B cell (primary cell): ENCODE data around the gene CARMIL3. TPM values are rescaled to one million over a fixed set of nuclear protein-coding genes. Genes with fewer than 3 reads are reported as not detected.

ENCODE experiments used
- ATAC-seq: fragments of 200-7000 bp; cut with Tn5 transposase; one replicate; pipeline ENCODE4 v1.10.0; 2021; ENCODE audit warnings: low read depth, mild to moderate bottlenecking, moderate number of reproducible peaks, moderate library complexity
- CTCF ChIA-PET: fragments of 350-600 bp; sonication (Branson Sonifier 250); formaldehyde crosslinking; loops from one replicate; lab custom pipeline; 2021; ENCODE audit warnings: antibody characterized with exemption, inconsistent platforms; lab: Charles Lee
- POLR2A ChIA-PET: fragments of 350-600 bp; sonication (Branson Sonifier 250); formaldehyde crosslinking; loops from one replicate; lab custom pipeline; 2021; ENCODE audit warnings: antibody characterized with exemption; lab: Charles Lee
- DNase-seq: peaks from one replicate; pipeline ENCODE4 v3.0.0; 2013
- H2AFZ ChIP-seq: 2 replicates; pipeline ENCODE4 v1.6.1; 2012; ENCODE audit warnings: mild to moderate bottlenecking, low read depth, low read length; ENCODE audit not compliant: insufficient read depth, poor library complexity, severe bottlenecking
- H3K27ac ChIP-seq, 2 donors: 1 replicate in 1 of 2; 2 replicates in 1 of 2; pipeline ENCODE4 v1.5.1; 2012 to 2013; ENCODE audit warnings: low read length in 2 of 2, mild to moderate bottlenecking in 2 of 2, moderate library complexity in 1 of 2
- H3K27me3 ChIP-seq, 4 experiments: fragments of 200-600 bp in 1 of 4; sonication (generic) in 1 of 4; replicated peaks in 1 of 4; 1 replicate in 2 of 4; 2 replicates in 2 of 4; pipeline versions ENCODE4 v1.6.1 to v1.7.0; 2013 to 2016; ENCODE audit warnings: low read length in 3 of 4, mild to moderate bottlenecking in 2 of 4, mixed read lengths in 1 of 4, moderate library complexity in 1 of 4; ENCODE audit not compliant: insufficient read depth in 4 of 4, control insufficient read depth in 3 of 4; ENCODE audit errors: control extremely low read depth in 1 of 4
- H3K36me3 ChIP-seq, 2 experiments: replicated peaks in 1 of 2; 1 replicate in 1 of 2; 2 replicates in 1 of 2; pipeline versions ENCODE4 v1.6.1 to v1.7.1; 2013; ENCODE audit warnings: low read length in 1 of 2; ENCODE audit not compliant: insufficient read depth in 2 of 2, control insufficient read depth in 1 of 2; ENCODE audit errors: control extremely low read depth in 1 of 2, extremely low read depth in 1 of 2
- H3K4me1 ChIP-seq, 2 donors: fragments of 200-600 bp in 1 of 2; sonication (generic) in 1 of 2; 1 replicate in 1 of 2; 2 replicates in 1 of 2; pipeline versions ENCODE4 v1.5.1 to v1.6.1; 2013 to 2017; ENCODE audit warnings: low read length in 2 of 2; ENCODE audit not compliant: control insufficient read depth in 2 of 2, insufficient read depth in 2 of 2
- H3K4me2 ChIP-seq: replicated peaks from 2 replicates; pipeline ENCODE3; 2012; ENCODE audit warnings: mild to moderate bottlenecking, low read depth, low read length; ENCODE audit not compliant: poor library complexity, severe bottlenecking
- H3K4me3 ChIP-seq, 5 experiments: fragments of 200-600 bp in 1 of 5; sonication (generic) in 1 of 5; 1 replicate in 3 of 5; 2 replicates in 2 of 5; pipeline versions ENCODE4 v1.5.1 to v1.7.0; 2011 to 2016; ENCODE audit warnings: low read length in 4 of 5, mild to moderate bottlenecking in 4 of 5, low read depth in 2 of 5, control low read depth in 1 of 5, moderate library complexity in 1 of 5; ENCODE audit not compliant: insufficient read depth in 1 of 5; ENCODE audit errors: control extremely low read depth in 1 of 5, extremely low read depth in 1 of 5
- H3K79me2 ChIP-seq: fragments of 200-600 bp; sonication (generic); one replicate; pipeline ENCODE4 v1.6.0; 2016; ENCODE audit warnings: low read length; ENCODE audit not compliant: control insufficient read depth, insufficient read depth
- H3K9ac ChIP-seq: fragments of 200-600 bp; sonication (generic); 2 replicates; pipeline ENCODE4 v1.6.1; 2017; ENCODE audit warnings: mild to moderate bottlenecking, low read length, moderate library complexity
- H3K9me3 ChIP-seq, 3 donors: one replicate each; pipeline versions ENCODE4 v1.6.1 to v1.7.1; 2013; ENCODE audit warnings: low read length in 2 of 3; ENCODE audit not compliant: control insufficient read depth in 2 of 3, insufficient read depth in 1 of 3; ENCODE audit errors: control extremely low read depth in 1 of 3
- H4K20me1 ChIP-seq: 2 replicates; pipeline ENCODE4 v1.6.0; 2012; ENCODE audit warnings: mild to moderate bottlenecking, low read length; ENCODE audit not compliant: insufficient read depth, control insufficient read depth, poor library complexity, severe bottlenecking
- H3K27ac Mint-ChIP-seq: one replicate; pipeline ENCODE4 v1.8.0; 2021; ENCODE audit warnings: mixed read lengths
- H3K27me3 Mint-ChIP-seq: one replicate; pipeline ENCODE4 v1.8.0; 2021; ENCODE audit warnings: mixed read lengths
- H3K4me1 Mint-ChIP-seq: one replicate; pipeline ENCODE4 v1.8.0; 2021; ENCODE audit warnings: mixed read lengths
- H3K4me3 Mint-ChIP-seq: one replicate; pipeline ENCODE4 v1.8.0; 2021; ENCODE audit warnings: mixed read lengths
- H3K9me3 Mint-ChIP-seq: one replicate; pipeline ENCODE4 v1.8.0; 2022; ENCODE audit warnings: mixed read lengths; ENCODE audit not compliant: insufficient read depth
- EZH2 ChIP-seq: IDR thresholded peaks from 2 replicates; pipeline ENCODE4 v1.6.1; 2012; ENCODE audit warnings: borderline replicate concordance, low read depth, mild to moderate bottlenecking, moderate library complexity, low read length; ENCODE audit not compliant: insufficient read depth, poor library complexity, severe bottlenecking
- WGBS: methylation state at CpG from one replicate; pipeline ENCODE4 v1.1.5; 2013; ENCODE audit warnings: missing lambda C conversion rate; ENCODE audit not compliant: insufficient coverage; 5-methylcytosine and 5-hydroxymethylcytosine counted together
- intact Hi-C: fragments of 100-400 bp; cut with micrococcal nuclease; formaldehyde crosslinking; loops from one replicate; pipeline ENCODE4 v1.10.0; 2022
- polyA plus RNA-seq: library from polyadenylated mRNA; depleted of rRNA; stranded (reverse); fragments of >200 nt; gene quantifications from 2 replicates; pipeline ENCODE4 v1.2.3, GENCODE V29; 2012
- total RNA-seq, 2 donors: library from RNA; stranded (reverse); fragments of 120-200 nt in 1 of 2; gene quantifications; 1 replicate in 1 of 2; 2 replicates in 1 of 2; pipeline versions ENCODE4 v1.2.3 to v1.2.4, GENCODE V29; 2013 to 2022
- TF ChIP-seq, protein P1 (sequence below): fragments of 200-600 bp; IDR thresholded peaks from one replicate; pipeline ENCODE4 v1.8.0; 2022; ENCODE audit warnings: antibody characterized with exemption, mild to moderate bottlenecking

CARMIL3 gene
- total and polyA plus RNA-seq, 2 donors (not counting 1 experiment from before 2014, with no cell fraction given) = 1.0 to 7.2 TPM

DNA sequence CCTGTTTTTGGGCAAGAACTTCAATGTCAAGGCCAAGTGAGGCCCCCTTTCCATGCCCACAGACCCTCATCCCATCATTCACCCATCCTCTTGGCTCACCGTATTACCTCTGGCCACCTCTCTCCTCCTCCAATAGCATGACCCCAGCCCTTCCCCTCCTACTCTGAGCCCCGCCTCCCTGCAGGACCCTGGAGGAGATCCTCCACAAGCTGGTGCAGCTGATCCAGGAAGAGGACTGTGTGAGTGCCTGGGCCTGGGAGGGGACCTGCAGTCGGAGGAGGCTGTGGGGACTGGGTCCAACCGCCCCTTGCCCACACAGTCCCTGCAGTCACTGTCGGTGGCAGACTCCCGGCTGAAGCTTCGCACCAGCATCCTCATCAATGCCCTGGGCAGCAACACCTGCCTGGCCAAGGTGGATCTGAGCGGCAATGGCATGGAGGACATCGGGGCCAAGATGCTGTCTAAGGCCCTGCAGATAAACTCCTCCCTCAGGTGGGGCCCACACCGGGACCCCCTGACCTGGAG, 7.2 kb downstream of the CARMIL3 start:
- Mint-ChIP-seq H3K27me3 (no peaks in the 10 kb centered on the region), H3K27ac (no peak overlapping the region), H3K9me3 (no peaks in the 10 kb centered on the region), H3K4me1 (no peaks in the 10 kb centered on the region), H3K4me3 (no peak overlapping the region)
- ATAC-seq = no peak
- DNase-seq = no peak
- intact Hi-C loops = loop anchor here (1.0 kb wide), 4 partner anchors 31 to 102 kb away; partner anchors contain the start of gene IRF9
- POLR2A ChIA-PET = interaction anchor here (1.0 to 1.9 kb wide), 2 partner anchors 50 to 183 kb away, joined by 3 to 5 read pairs; partner anchors contain the start of gene TINF2
- WGBS = 97% methylated on average over 8 of the region's 10 CpGs
- H4K20me1 ChIP-seq = no peaks in the 10 kb centered on the region
- H3K9me3 ChIP-seq = peaks cover 0 to 3% (median 0%) of the 10 kb centered on the region in 3 donors
- no peaks in the 10 kb centered on the region for H3K79me2 ChIP-seq
- H3K27me3 ChIP-seq = peaks cover 0 to 20% (median 2%) of the 10 kb centered on the region in 4 experiments
- no peak overlapping the region for H2AFZ ChIP-seq
- H3K4me1 ChIP-seq = no peaks in the 10 kb centered on the region
- no peaks in the 10 kb centered on the region for H3K36me3 ChIP-seq
- no peak overlapping the region for H3K27ac ChIP-seq
- no peak overlapping the region for H3K9ac ChIP-seq
- H3K4me3 ChIP-seq = no peak overlapping the region
- no peak overlapping the region for H3K4me2 ChIP-seq
- CTCF ChIA-PET = interaction anchor here (0.8 to 14.5 kb wide), 13 partner anchors 13 to 378 kb away, joined by 3 to 220 read pairs (median 13); partner anchors contain the start of genes CIDEB, DCAF11, IRF9 and NRL
- TF ChIP-seq EZH2 = no peak
- TF ChIP-seq, protein P1, sequence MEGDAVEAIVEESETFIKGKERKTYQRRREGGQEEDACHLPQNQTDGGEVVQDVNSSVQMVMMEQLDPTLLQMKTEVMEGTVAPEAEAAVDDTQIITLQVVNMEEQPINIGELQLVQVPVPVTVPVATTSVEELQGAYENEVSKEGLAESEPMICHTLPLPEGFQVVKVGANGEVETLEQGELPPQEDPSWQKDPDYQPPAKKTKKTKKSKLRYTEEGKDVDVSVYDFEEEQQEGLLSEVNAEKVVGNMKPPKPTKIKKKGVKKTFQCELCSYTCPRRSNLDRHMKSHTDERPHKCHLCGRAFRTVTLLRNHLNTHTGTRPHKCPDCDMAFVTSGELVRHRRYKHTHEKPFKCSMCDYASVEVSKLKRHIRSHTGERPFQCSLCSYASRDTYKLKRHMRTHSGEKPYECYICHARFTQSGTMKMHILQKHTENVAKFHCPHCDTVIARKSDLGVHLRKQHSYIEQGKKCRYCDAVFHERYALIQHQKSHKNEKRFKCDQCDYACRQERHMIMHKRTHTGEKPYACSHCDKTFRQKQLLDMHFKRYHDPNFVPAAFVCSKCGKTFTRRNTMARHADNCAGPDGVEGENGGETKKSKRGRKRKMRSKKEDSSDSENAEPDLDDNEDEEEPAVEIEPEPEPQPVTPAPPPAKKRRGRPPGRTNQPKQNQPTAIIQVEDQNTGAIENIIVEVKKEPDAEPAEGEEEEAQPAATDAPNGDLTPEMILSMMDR = no peak

DNA sequence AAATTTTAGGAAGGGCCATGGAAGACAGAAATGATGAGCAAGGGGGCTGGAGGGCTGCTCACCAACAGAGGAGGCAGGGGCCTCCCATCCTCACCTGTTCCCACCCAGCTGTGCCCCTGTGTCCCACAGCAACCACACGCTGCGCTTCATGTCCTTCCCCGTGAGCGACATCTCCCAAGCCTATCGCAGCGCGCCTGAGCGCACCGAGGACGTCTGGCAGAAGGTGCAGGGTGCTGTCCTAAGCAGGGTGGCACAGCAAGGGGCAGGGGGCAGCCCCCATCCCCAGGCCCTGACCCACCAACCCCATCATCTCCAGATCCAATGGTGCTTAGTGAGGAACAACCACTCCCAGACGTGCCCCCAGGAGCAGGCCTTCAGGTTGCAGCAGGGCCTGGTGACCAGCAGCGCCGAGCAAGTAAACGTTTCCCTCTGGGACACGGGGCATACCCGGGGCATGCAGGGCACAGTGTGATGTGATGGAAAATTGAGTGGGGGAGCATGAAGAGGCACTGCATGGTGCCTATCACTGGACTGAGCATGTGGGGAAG, 8.1 kb downstream of the CARMIL3 start:
- ATAC-seq = no peak
- no peak for TF ChIP-seq EZH2
- TF ChIP-seq, protein P1 = no peak
- intact Hi-C loops = no loop called here
- Histone ChIP-seq H3K27ac (no peak overlapping the region), H3K4me1 (no peaks in the 10 kb centered on the region), H3K79me2 (no peaks in the 10 kb centered on the region), H3K4me2 (no peak overlapping the region), H3K9me3 (peaks cover 0 to 3% (median 0%) of the 10 kb centered on the region in 3 donors), H4K20me1 (no peaks in the 10 kb centered on the region), H3K36me3 (no peaks in the 10 kb centered on the region), H3K4me3 (no peak overlapping the region), H3K27me3 (peaks cover 0 to 11% (median 0%) of the 10 kb centered on the region in 4 experiments), H3K9ac (no peak overlapping the region), H2AFZ (no peak overlapping the region)
- no peak for DNase-seq
- ChIA-PET CTCF (interaction anchor here (2.4 to 14.5 kb wide), 4 partner anchors 33 to 101 kb away, joined by 9 to 220 read pairs (median 112); partner anchors contain the start of genes IRF9 and PCK2), POLR2A (interaction anchor here (1.4 kb wide), 1 partner anchor 21 kb away, joined by 3 read pairs; no protein-coding TSS in a partner anchor)
- Mint-ChIP-seq H3K4me1 (no peaks in the 10 kb centered on the region), H3K4me3 (no peak overlapping the region), H3K27ac (no peak overlapping the region), H3K9me3 (no peaks in the 10 kb centered on the region), H3K27me3 (no peaks in the 10 kb centered on the region)
- WGBS = 95% methylated on average over 15 of the region's 16 CpGs
